H1 (cell line): ENCODE measurements around the gene DSE. TPM values are rescaled to one million over a fixed set of nuclear protein-coding genes. Genes with fewer than 3 reads are reported as not detected.

Experiments used
- CTCF ChIA-PET: fragments of 300-600 bp; sonication (Branson Sonifier 250); formaldehyde crosslinking; loops from one replicate; lab custom pipeline; 2021; ENCODE audit not compliant: partially characterized antibody; lab: Charles Lee
- POLR2A ChIA-PET: fragments of 300-600 bp; sonication (Branson Sonifier 250); formaldehyde crosslinking; loops from one replicate; lab custom pipeline; 2021; ENCODE audit warnings: inconsistent platforms; ENCODE audit not compliant: partially characterized antibody; lab: Charles Lee
- DNase-seq, 2 experiments: peaks; one replicate each; pipeline versions ENCODE4 v3.0.0 to v3.0.0-alpha.2; 2010 to 2022; ENCODE audit warnings: low spot score in 2 of 2, low read depth in 1 of 2, mixed read lengths in 1 of 2
- FAIRE-seq: peaks from 2 replicates; lab custom pipeline; 2011; peaks lifted over from hg19 to GRCh38; lab: Jason Lieb, UNC
- H2AFZ ChIP-seq: 2 replicates; pipeline ENCODE4 v1.8.1; 2012; ENCODE audit warnings: low read length, inconsistent platforms
- H2AK5ac ChIP-seq: 2 replicates; pipeline ENCODE4 v1.6.1; 2013; ENCODE audit warnings: low read depth, low read length
- H2BK120ac ChIP-seq: replicated peaks from 2 replicates; pipeline ENCODE3; 2013; ENCODE audit warnings: low read depth, low read length, inconsistent platforms
- H2BK12ac ChIP-seq: 2 replicates; pipeline ENCODE4 v1.6.1; 2013; ENCODE audit warnings: low read depth, low read length
- H2BK15ac ChIP-seq: 2 replicates; pipeline ENCODE4 v1.6.1; 2013; ENCODE audit warnings: low read length
- H2BK20ac ChIP-seq: 2 replicates; pipeline ENCODE4 v1.6.1; 2013; ENCODE audit warnings: low read length
- H2BK5ac ChIP-seq: 2 replicates; pipeline ENCODE4 v1.6.1; 2013; ENCODE audit warnings: low read depth, low read length
- H3K14ac ChIP-seq: 2 replicates; pipeline ENCODE4 v1.6.1; 2013; ENCODE audit warnings: inconsistent platforms; ENCODE audit not compliant: insufficient read length
- H3K18ac ChIP-seq: 2 replicates; pipeline ENCODE4 v1.6.1; 2013; ENCODE audit warnings: low read length; ENCODE audit errors: extremely low read depth
- H3K23ac ChIP-seq: 2 replicates; pipeline ENCODE4 v1.6.1; 2013; ENCODE audit warnings: inconsistent platforms; ENCODE audit not compliant: insufficient read length
- H3K23me2 ChIP-seq: 2 replicates; pipeline ENCODE4 v1.6.1; 2013; ENCODE audit warnings: low read depth, low read length
- H3K27ac ChIP-seq: 2 replicates; pipeline ENCODE4 v1.6.1; 2011; ENCODE audit warnings: low read depth, low read length, inconsistent platforms
- H3K27me3 ChIP-seq, 4 experiments: replicated peaks in 1 of 4; 1 replicate in 1 of 4; 2 replicates in 3 of 4; pipeline versions ENCODE4 v1.6.1 to v1.8.1; 2011 to 2013; ENCODE audit warnings: low read length in 3 of 4, mild to moderate bottlenecking in 3 of 4, inconsistent platforms in 2 of 4, mixed read lengths in 2 of 4, moderate library complexity in 1 of 4; ENCODE audit not compliant: control insufficient read depth in 3 of 4, insufficient read depth in 3 of 4; ENCODE audit errors: extremely low read depth in 1 of 4
- H3K36me3 ChIP-seq, 4 experiments: 2 replicates each; pipeline versions ENCODE4 v1.6.1 to v1.8.1; 2011 to 2013; ENCODE audit warnings: mild to moderate bottlenecking in 4 of 4, low read length in 3 of 4, moderate library complexity in 2 of 4, control low read depth in 1 of 4, inconsistent platforms in 1 of 4; ENCODE audit not compliant: insufficient read depth in 4 of 4, control insufficient read depth in 2 of 4
- H3K4ac ChIP-seq: replicated peaks from 2 replicates; pipeline ENCODE3; 2013; ENCODE audit warnings: low read length, low read depth, mixed read lengths, inconsistent platforms; ENCODE audit not compliant: insufficient read length
- H3K4me1 ChIP-seq, 4 experiments: replicated peaks in 1 of 4; 1 replicate in 1 of 4; 2 replicates in 3 of 4; pipeline versions ENCODE4 v1.6.1 to v1.8.1; 2011 to 2013; ENCODE audit warnings: low read length in 3 of 4, inconsistent platforms in 2 of 4, mixed read lengths in 1 of 4; ENCODE audit not compliant: insufficient read depth in 4 of 4, control insufficient read depth in 3 of 4
- H3K4me2 ChIP-seq, 2 experiments: 2 replicates each; pipeline versions ENCODE4 v1.6.1 to v1.8.1; 2011 to 2013; ENCODE audit warnings: low read depth in 2 of 2, low read length in 2 of 2, control low read depth in 1 of 2, inconsistent platforms in 1 of 2, mild to moderate bottlenecking in 1 of 2; ENCODE audit not compliant: insufficient read depth in 1 of 2
- H3K4me3 ChIP-seq, 4 experiments: fragments of 200-600, 300-600 bp in 1 of 4; sonication (generic), shearing (Covaris generic), sonication (Bioruptor Twin) in 1 of 4; 2 replicates each; pipeline versions ENCODE4 v1.5.1 to v1.8.1; 2011 to 2016; ENCODE audit warnings: low read length in 4 of 4, low read depth in 3 of 4, control low read depth in 2 of 4, inconsistent platforms in 2 of 4, mild to moderate bottlenecking in 2 of 4, mixed read lengths in 1 of 4, moderate library complexity in 1 of 4; ENCODE audit not compliant: insufficient read depth in 2 of 4; ENCODE audit errors: extremely low read depth in 1 of 4
- H3K56ac ChIP-seq: replicated peaks from 2 replicates; pipeline ENCODE3; 2013; ENCODE audit warnings: low read depth, mild to moderate bottlenecking, mixed read lengths, low read length, inconsistent platforms; ENCODE audit not compliant: insufficient read length
- H3K79me1 ChIP-seq: 2 replicates; pipeline ENCODE4 v1.6.1; 2013; ENCODE audit warnings: low read depth, low read length, control low read depth
- H3K79me2 ChIP-seq, 2 experiments: 2 replicates each; pipeline versions ENCODE4 v1.6.1 to v1.8.1; 2012 to 2013; ENCODE audit warnings: low read length in 2 of 2, mild to moderate bottlenecking in 2 of 2, inconsistent platforms in 1 of 2; ENCODE audit not compliant: insufficient read depth in 2 of 2, control insufficient read depth in 1 of 2
- H3K9ac ChIP-seq, 4 experiments: replicated peaks in 1 of 4; 1 replicate in 1 of 4; 2 replicates in 3 of 4; pipeline versions ENCODE4 v1.6.1 to v1.8.1; 2011 to 2013; ENCODE audit warnings: low read depth in 3 of 4, low read length in 3 of 4, control low read depth in 2 of 4, mild to moderate bottlenecking in 2 of 4, moderate library complexity in 2 of 4, inconsistent platforms in 1 of 4; ENCODE audit errors: extremely low read depth in 1 of 4
- H3K9me3 ChIP-seq, 2 experiments: 2 replicates each; pipeline versions ENCODE4 v1.6.1 to v1.8.1; 2012 to 2013; ENCODE audit warnings: mild to moderate bottlenecking in 2 of 2, moderate library complexity in 2 of 2, control low read depth in 1 of 2, inconsistent platforms in 1 of 2, low read depth in 1 of 2, low read length in 1 of 2, mixed read lengths in 1 of 2; ENCODE audit not compliant: insufficient read depth in 2 of 2
- H4K20me1 ChIP-seq, 2 experiments: replicated peaks in 1 of 2; 2 replicates each; pipeline versions ENCODE3 to v1.8.1; 2011 to 2013; ENCODE audit warnings: inconsistent platforms in 2 of 2, low read length in 2 of 2, mild to moderate bottlenecking in 1 of 2; ENCODE audit not compliant: insufficient read depth in 2 of 2, control insufficient read depth in 1 of 2
- H4K5ac ChIP-seq: 2 replicates; pipeline ENCODE4 v1.6.1; 2013; ENCODE audit warnings: low read length, low read depth, mixed read lengths, inconsistent platforms; ENCODE audit not compliant: insufficient read length
- H4K8ac ChIP-seq: 2 replicates; pipeline ENCODE4 v1.8.0; 2013; ENCODE audit warnings: mild to moderate bottlenecking, moderate library complexity, low read length, inconsistent platforms; ENCODE audit not compliant: insufficient read depth; ENCODE audit errors: extremely low read depth
- H4K91ac ChIP-seq: replicated peaks from 2 replicates; pipeline ENCODE3; 2013; ENCODE audit warnings: low read length, mixed read lengths, inconsistent platforms; ENCODE audit not compliant: insufficient read length
- ATF2 ChIP-seq: IDR thresholded peaks from 2 replicates; pipeline ENCODE4 v1.6.1; 2012; ENCODE audit warnings: low read length, inconsistent platforms
- BACH1 ChIP-seq: IDR thresholded peaks from 2 replicates; pipeline ENCODE4 v1.6.1; 2012; ENCODE audit warnings: low read length, improper control_type of control experiment
- BRCA1 ChIP-seq: IDR thresholded peaks from 2 replicates; pipeline ENCODE4 v1.6.1; 2012; ENCODE audit warnings: low read depth, low read length, improper control_type of control experiment
- E2F6 ChIP-seq: IDR thresholded peaks from 2 replicates; pipeline ENCODE4 v1.6.1; 2012; ENCODE audit warnings: inconsistent platforms
- GABPA ChIP-seq: IDR thresholded peaks from 2 replicates; pipeline ENCODE4 v1.6.1; 2011; ENCODE audit warnings: mild to moderate bottlenecking, low read length, moderate library complexity, borderline replicate concordance; ENCODE audit not compliant: insufficient read depth
- POLR2A ChIP-seq, 2 experiments: IDR thresholded peaks; 1 replicate in 1 of 2; 2 replicates in 1 of 2; pipeline ENCODE4 v1.6.1; 2011; ENCODE audit warnings: low read depth in 2 of 2, low read length in 2 of 2, mild to moderate bottlenecking in 2 of 2; ENCODE audit errors: control extremely low read depth in 1 of 2
- RNF2 ChIP-seq: fragments of 200-900, 300-1000 bp; sonication (generic); IDR thresholded peaks from 2 replicates; pipeline ENCODE4 v1.7.1; 2016; ENCODE audit warnings: borderline replicate concordance, low read depth, mild to moderate bottlenecking, antibody characterized with exemption, low read length; ENCODE audit not compliant: poor library complexity, severe bottlenecking; ENCODE audit errors: missing control alignments
- SIN3A ChIP-seq, 2 experiments: IDR thresholded peaks in 1 of 2; conservative IDR thresholded peaks in 1 of 2; 2 replicates each; pipeline ENCODE4 v1.6.1; 2011 to 2012; ENCODE audit warnings: low read length in 2 of 2, improper control_type of control experiment in 1 of 2, low read depth in 1 of 2, mild to moderate bottlenecking in 1 of 2
- TAF7 ChIP-seq: optimal IDR thresholded peaks from 2 replicates; pipeline ENCODE3; 2011; ENCODE audit warnings: low read depth, mild to moderate bottlenecking, inconsistent platforms, low read length, moderate library complexity, borderline replicate concordance
- TEAD4 ChIP-seq: IDR thresholded peaks from 2 replicates; pipeline ENCODE4 v1.6.1; 2012; ENCODE audit warnings: low read depth, low read length, inconsistent platforms, mixed read lengths
- WGBS, 2 experiments: shearing (Covaris generic) in 1 of 2; methylation state at CpG; one replicate each; pipeline versions ENCODE4 v1.1.6 to v1.1.7; 2013 to 2015; ENCODE audit warnings: low lambda C conversion rate in 2 of 2, mixed read lengths in 2 of 2, inconsistent platforms in 1 of 2, low coverage in 1 of 2, missing lambda C conversion rate in 1 of 2; ENCODE audit not compliant: insufficient replicate concordance in 2 of 2, insufficient coverage in 1 of 2, insufficient read length in 1 of 2; ENCODE audit errors: extremely low coverage in 1 of 2, missing lambda C conversion rate in 1 of 2; 5-methylcytosine and 5-hydroxymethylcytosine counted together
- polyA plus RNA-seq, 7 experiments: library from polyadenylated mRNA; depleted of rRNA in 3 of 7; stranded (reverse) in 5 of 7; unstranded in 2 of 7; fragments of >200 nt in 5 of 7; fragments of 200-250 nt in 2 of 7; gene quantifications; 1 replicate in 5 of 7; 2 replicates in 1 of 7; 4 replicates in 1 of 7; pipeline versions ENCODE4 v1.2.1 to v1.2.3, GENCODE V29; 2011 to 2013; ENCODE audit warnings: missing spikeins in 2 of 7, mixed read lengths in 2 of 7
- total RNA-seq: library from RNA; stranded (reverse); fragmentation: NEBNext Ultra II Directional; extraction: Animal tissue kit (Norgen Biotek cat#: 25700); gene quantifications from 2 replicates; pipeline ENCODE4 v1.2.1, GENCODE V29; 2021

Gene DSE
- total and polyA plus RNA-seq, 2 of the 8 experiments (the other 6 are each of a cell fraction or from before 2014, with no cell fraction given) = 32.5 to 94.4 TPM

GRCh38 chr6:116422238-116422637 lies 51.5 kb downstream of the DSE start:
- Histone ChIP-seq H2BK120ac (no peak overlapping the region), H3K23me2 (no peaks in the 10 kb centered on the region), H3K4me3 (no peak overlapping the region), H4K8ac (no peak overlapping the region), H4K20me1 (no peaks in the 10 kb centered on the region), H2BK5ac (no peak overlapping the region), H3K4ac (no peak overlapping the region), H2AFZ (no peak overlapping the region), H4K91ac (no peak overlapping the region), H4K5ac (no peak overlapping the region), H2BK12ac (no peak overlapping the region), H3K14ac (no peak overlapping the region), H2BK20ac (no peak overlapping the region), H2AK5ac (no peak overlapping the region), H3K4me2 (no peak overlapping the region), H3K79me1 (peaks cover 2% of the 10 kb centered on the region; the same call in 1 of the 2 replicates), H3K23ac (no peak overlapping the region), H3K27me3 (no peaks in the 10 kb centered on the region), H3K79me2 (peaks cover 0 to 38% of the 10 kb centered on the region in 2 experiments; a peak in 2 of 4 replicates), H2BK15ac (no peak overlapping the region), H3K27ac (no peak overlapping the region), H3K56ac (no peak overlapping the region), H3K36me3 (peaks cover 0 to 11% (median 4%) of the 10 kb centered on the region in 4 experiments; a peak in 4 of 8 replicates), H3K4me1 (peaks cover 0 to 3% (median 0%) of the 10 kb centered on the region in 4 experiments; a peak in 2 of 7 replicates), H3K18ac (no peak overlapping the region), H3K9me3 (no peaks in the 10 kb centered on the region; a peak in 1 of 4 replicates), H3K9ac (no peak overlapping the region)
- no peak for FAIRE-seq
- DNase-seq = no peak
- 88% methylated on average over 3 of the region's 3 CpGs; no CpG with 5 or more reads in 1 of the 2 experiments for WGBS, 2 experiments
- ChIA-PET CTCF (interaction anchor here (0.7 to 3.5 kb wide), 6 partner anchors 12 to 154 kb away, joined by 3 to 16 read pairs (median 4); no protein-coding TSS in a partner anchor), POLR2A (interaction anchor here (1.5 kb wide), 1 partner anchor 46 kb away, joined by 4 read pairs; no protein-coding TSS in a partner anchor)
- no peak for TF ChIP-seq ATF2
- no peak for TF ChIP-seq TAF7
- no peak for TF ChIP-seq TEAD4
- TF ChIP-seq E2F6 = no peak
- TF ChIP-seq BRCA1 = no peak
- no peak for TF ChIP-seq SIN3A (conservative IDR thresholded peaks at IDR 0.05 in 1 of 2, IDR thresholded peaks at IDR 0.05 in 1 of 2; ENCODE audit: low read depth in 1 of 2, low read length in 2 of 2)
- no peak for TF ChIP-seq RNF2
- TF ChIP-seq BACH1 = no peak
- TF ChIP-seq GABPA = no peak
- no peak for TF ChIP-seq POLR2A (IDR thresholded peaks at IDR 0.05; ENCODE audit: control extremely low read depth in 1 of 2, low read depth in 2 of 2, low read length in 2 of 2)
